ENCODE data around the gene DUSP10.

The DUSP10 gene

GRCh38 chr1:221768444-221769066 is 26.7 kb upstream of the DUSP10 start:
- DNase-seq: peak; percentile 19
- in situ Hi-C loops (cut with MboI; ENCODE audit: low pct_unique_long_range_greater_than_20kb, low sequenced_read_pairs): no loop called here

- in situ Hi-C loops (cut with MboI; ENCODE audit: low pct_unique_long_range_greater_than_20kb, low sequenced_read_pairs): no loop called here
- no peak for DNase-seq
Measured at GRCh38 chr1:221766210-221766609, 24.3 kb upstream of the DUSP10 start.

GRCh38 chr1:221765527-221765926 is 23.6 kb upstream of the DUSP10 start:
- in situ Hi-C loops (cut with MboI; ENCODE audit: low pct_unique_long_range_greater_than_20kb, low sequenced_read_pairs): no loop called here
- DNase-seq: no peak

- in situ Hi-C loops (cut with MboI; ENCODE audit: low pct_unique_long_range_greater_than_20kb, low sequenced_read_pairs): no loop called here
- DNase-seq: no peak
Measured at GRCh38 chr1:221762121-221762520, 20.2 kb upstream of the DUSP10 start.

- no peak for DNase-seq
- in situ Hi-C loops (cut with MboI; ENCODE audit: low pct_unique_long_range_greater_than_20kb, low sequenced_read_pairs): no loop called here
Measured at GRCh38 chr1:221761354-221762002, 19.6 kb upstream of the DUSP10 start.

- in situ Hi-C loops (cut with MboI; ENCODE audit: low pct_unique_long_range_greater_than_20kb, low sequenced_read_pairs): no loop called here
- no peak for DNase-seq
Measured at GRCh38 chr1:221760911-221761310, 19.0 kb upstream of the DUSP10 start.

GRCh38 chr1:221759436-221759835 is 17.5 kb upstream of the DUSP10 start:
- DNase-seq: no peak
- in situ Hi-C loops (cut with MboI; ENCODE audit: low pct_unique_long_range_greater_than_20kb, low sequenced_read_pairs): no loop called here

GRCh38 chr1:221758455-221758854 is 16.6 kb upstream of the DUSP10 start:
- in situ Hi-C loops (cut with MboI; ENCODE audit: low pct_unique_long_range_greater_than_20kb, low sequenced_read_pairs): no loop called here

GRCh38 chr1:221756830-221757551 is 15.1 kb upstream of the DUSP10 start:
- DNase-seq: no peak
- in situ Hi-C loops (cut with MboI; ENCODE audit: low pct_unique_long_range_greater_than_20kb, low sequenced_read_pairs): no loop called here

More at GRCh38 chr1:221758455-221758854, 16.6 kb upstream of the DUSP10 start:
- DNase-seq: no peak

GRCh38 chr1:221753828-221754188 is 11.9 kb upstream of the DUSP10 start:
- DNase-seq: no peak
- in situ Hi-C loops (cut with MboI; ENCODE audit: low pct_unique_long_range_greater_than_20kb, low sequenced_read_pairs): no loop called here

GRCh38 chr1:221751226-221751887 is 9.5 kb upstream of the DUSP10 start:
- in situ Hi-C loops (cut with MboI; ENCODE audit: low pct_unique_long_range_greater_than_20kb, low sequenced_read_pairs): no loop called here
- peak; percentile 25 for DNase-seq

- in situ Hi-C loops (cut with MboI; ENCODE audit: low pct_unique_long_range_greater_than_20kb, low sequenced_read_pairs): no loop called here
Measured at GRCh38 chr1:221748981-221749380, 7.1 kb upstream of the DUSP10 start.

GRCh38 chr1:221747839-221748238 is 6.0 kb upstream of the DUSP10 start:
- DNase-seq: no peak
- in situ Hi-C loops (cut with MboI; ENCODE audit: low pct_unique_long_range_greater_than_20kb, low sequenced_read_pairs): no loop called here

More at GRCh38 chr1:221748981-221749380, 7.1 kb upstream of the DUSP10 start:
- DNase-seq: no peak

- peak; percentile 35 for DNase-seq
- in situ Hi-C loops (cut with MboI; ENCODE audit: low pct_unique_long_range_greater_than_20kb, low sequenced_read_pairs): no loop called here
Measured at GRCh38 chr1:221743416-221744208, 1.7 kb upstream of the DUSP10 start.

GRCh38 chr1:221742555-221743415 is 896 bp upstream of the DUSP10 start:
- in situ Hi-C loops (cut with MboI; ENCODE audit: low pct_unique_long_range_greater_than_20kb, low sequenced_read_pairs): no loop called here
- DNase-seq: peak; percentile 67

- in situ Hi-C loops (cut with MboI; ENCODE audit: low pct_unique_long_range_greater_than_20kb, low sequenced_read_pairs): no loop called here
- peak; percentile 80 for DNase-seq
Measured at GRCh38 chr1:221740993-221741702, 741 bp downstream of the DUSP10 start.

GRCh38 chr1:221740369-221740992 is 1.4 kb downstream of the DUSP10 start:
- in situ Hi-C loops (cut with MboI; ENCODE audit: low pct_unique_long_range_greater_than_20kb, low sequenced_read_pairs): no loop called here
- no peak for DNase-seq

All from KBM-7 (cell line).